ENCODE results near the gene GAB1.

Gene GAB1

DNA sequence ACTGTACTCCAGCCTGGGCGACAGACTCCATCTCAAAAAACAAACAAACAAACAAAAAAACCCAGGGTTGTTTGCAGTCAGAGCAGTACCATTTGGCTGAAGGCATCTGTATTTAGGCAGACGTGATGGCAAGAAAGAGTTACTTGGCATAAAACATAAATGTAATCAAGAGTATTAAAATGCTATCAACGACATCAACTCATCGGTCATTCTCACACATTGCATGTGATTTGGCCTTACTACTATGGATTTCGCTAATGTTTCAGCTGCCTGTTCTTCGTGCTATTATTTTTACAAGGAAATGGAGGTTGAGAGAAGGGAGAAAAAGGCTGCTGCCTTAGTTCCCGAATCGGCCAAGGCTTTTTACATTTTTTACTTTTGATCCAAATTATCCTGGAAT is 161.3 kb downstream of the GAB1 start:
- H3K36me3 ChIP-seq (ENCODE audit: control insufficient read depth, insufficient read depth, low read length): no peaks in the 10 kb centered on the region
- H3K9me3 ChIP-seq (ENCODE audit: control insufficient read depth, insufficient read depth, low read length): no peaks in the 10 kb centered on the region
- no peaks in the 10 kb centered on the region for H3K4me1 ChIP-seq (ENCODE audit: control insufficient read depth, insufficient read depth, low read length)
- no peak overlapping the region for H3K27ac ChIP-seq (ENCODE audit: low read depth, low read length)
- H3K4me3 ChIP-seq (ENCODE audit: low read depth, low read length): no peak overlapping the region
- H3K27me3 ChIP-seq (ENCODE audit: control insufficient read depth, insufficient read depth, low read length): no peaks in the 10 kb centered on the region
- no peak overlapping the region for H3K9ac ChIP-seq (ENCODE audit: low read depth, low read length)

DNA sequence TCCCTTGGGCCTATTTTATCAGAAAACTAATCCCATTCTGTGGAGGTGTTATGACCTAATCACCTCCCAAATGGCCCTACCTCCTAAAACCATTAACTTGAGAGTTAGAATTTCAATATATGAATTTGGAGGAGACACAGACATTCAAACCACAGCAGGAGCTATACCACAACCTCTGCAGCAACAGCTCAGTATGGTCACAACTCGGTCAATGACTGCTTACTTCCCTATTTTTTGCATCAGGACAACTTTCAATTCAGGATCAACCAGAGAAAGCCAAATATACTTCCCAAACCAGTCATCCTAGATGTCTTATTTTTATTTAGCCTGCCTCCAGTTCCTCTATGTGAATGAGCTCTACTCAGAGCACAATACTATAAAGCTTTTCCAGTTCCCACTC is 165.6 kb downstream of the GAB1 start:
- no peaks in the 10 kb centered on the region for H3K4me1 ChIP-seq (ENCODE audit: control insufficient read depth, insufficient read depth, low read length)
- H3K36me3 ChIP-seq (ENCODE audit: control insufficient read depth, insufficient read depth, low read length): no peaks in the 10 kb centered on the region
- H3K9ac ChIP-seq (ENCODE audit: low read depth, low read length): no peak overlapping the region
- H3K4me3 ChIP-seq (ENCODE audit: low read depth, low read length): no peak overlapping the region
- H3K9me3 ChIP-seq (ENCODE audit: control insufficient read depth, insufficient read depth, low read length): no peaks in the 10 kb centered on the region
- no peaks in the 10 kb centered on the region for H3K27me3 ChIP-seq (ENCODE audit: control insufficient read depth, insufficient read depth, low read length)
- H3K27ac ChIP-seq (ENCODE audit: low read depth, low read length): no peak overlapping the region

DNA sequence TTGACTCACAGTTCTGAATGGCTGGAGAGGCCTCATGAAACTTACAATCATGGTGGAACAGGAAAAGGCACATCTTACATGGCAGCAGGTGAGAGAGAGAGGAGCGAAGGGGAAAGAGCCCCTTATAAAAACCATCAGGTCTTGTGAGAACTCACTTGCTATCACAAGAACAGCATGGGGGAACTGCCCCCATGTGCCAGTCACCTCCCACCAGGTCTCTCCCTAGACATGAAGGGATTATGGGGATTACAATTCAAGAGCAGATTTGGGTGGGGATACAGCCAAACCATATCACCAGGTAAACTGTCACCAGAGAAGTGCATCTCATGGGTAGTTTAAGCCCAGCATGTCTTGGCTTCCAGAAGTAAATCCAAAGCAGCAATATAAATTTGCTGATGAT is 169.4 kb downstream of the GAB1 start:
- H3K4me3 ChIP-seq (ENCODE audit: low read depth, low read length): no peak overlapping the region
- H3K27ac ChIP-seq (ENCODE audit: low read depth, low read length): no peak overlapping the region

DNA sequence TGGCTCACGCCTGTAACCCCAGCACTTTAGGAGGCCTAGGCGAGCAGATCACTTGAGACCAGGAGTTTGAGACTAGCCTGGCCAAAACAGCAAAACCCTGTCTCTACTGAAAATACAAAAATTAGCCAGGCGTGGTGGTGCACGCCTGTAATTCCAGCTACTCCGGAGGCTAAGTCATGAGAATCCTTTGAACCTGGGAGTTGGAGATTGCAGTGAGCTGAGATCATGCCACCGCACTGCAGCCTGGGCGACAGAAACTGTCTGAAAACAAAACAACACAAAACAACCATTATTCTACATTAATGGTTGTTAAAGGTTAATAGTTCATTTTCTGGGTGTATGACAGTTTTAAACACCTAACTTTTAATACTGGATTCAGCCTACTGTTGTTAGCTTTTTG is 175.2 kb downstream of the GAB1 start:
- H3K4me1 ChIP-seq (ENCODE audit: control insufficient read depth, insufficient read depth, low read length): peaks cover 18% of the 10 kb centered on the region
- H3K36me3 ChIP-seq (ENCODE audit: control insufficient read depth, insufficient read depth, low read length): peaks cover 12% of the 10 kb centered on the region
- no peak overlapping the region for H3K9ac ChIP-seq (ENCODE audit: low read depth, low read length)
- no peak overlapping the region for H3K4me3 ChIP-seq (ENCODE audit: low read depth, low read length)
- H3K27ac ChIP-seq (ENCODE audit: low read depth, low read length): no peak overlapping the region
- no peaks in the 10 kb centered on the region for H3K9me3 ChIP-seq (ENCODE audit: control insufficient read depth, insufficient read depth, low read length)
- H3K27me3 ChIP-seq (ENCODE audit: control insufficient read depth, insufficient read depth, low read length): no peaks in the 10 kb centered on the region

More for the DNA sequence above, 169.4 kb downstream of the GAB1 start:
- Histone ChIP-seq H3K4me1 (ENCODE audit: control insufficient read depth, insufficient read depth, low read length) (no peaks in the 10 kb centered on the region), H3K36me3 (ENCODE audit: control insufficient read depth, insufficient read depth, low read length) (no peaks in the 10 kb centered on the region), H3K9me3 (ENCODE audit: control insufficient read depth, insufficient read depth, low read length) (no peaks in the 10 kb centered on the region), H3K27me3 (ENCODE audit: control insufficient read depth, insufficient read depth, low read length) (no peaks in the 10 kb centered on the region), H3K9ac (ENCODE audit: low read depth, low read length) (no peak overlapping the region)

DNA sequence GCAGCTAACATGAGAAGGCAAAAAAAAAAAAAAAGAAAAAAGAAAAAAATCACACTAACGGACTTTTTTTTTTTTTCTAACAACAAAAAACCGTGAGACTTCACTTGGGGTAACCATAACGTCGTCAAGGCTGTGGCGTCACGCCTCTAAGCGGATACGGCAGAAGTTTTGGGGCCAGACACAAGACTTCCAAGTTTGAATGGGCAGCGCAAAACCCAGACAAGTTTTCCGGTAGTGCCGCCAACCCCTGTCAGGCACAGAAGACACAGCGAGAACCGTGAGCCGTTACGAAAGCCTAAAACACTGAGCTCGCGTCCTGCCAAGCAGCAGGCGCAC is 176.3 kb downstream of the GAB1 start:
- Histone ChIP-seq H3K4me1 (ENCODE audit: control insufficient read depth, insufficient read depth, low read length) (peaks cover 18% of the 10 kb centered on the region), H3K4me3 (ENCODE audit: low read depth, low read length) (peak overlapping the region; percentile 95), H3K36me3 (ENCODE audit: control insufficient read depth, insufficient read depth, low read length) (peaks cover 22% of the 10 kb centered on the region), H3K27ac (ENCODE audit: low read depth, low read length) (peak overlapping the region; percentile 99), H3K9ac (ENCODE audit: low read depth, low read length) (no peak overlapping the region; the same call in 1 of the 2 replicates), H3K9me3 (ENCODE audit: control insufficient read depth, insufficient read depth, low read length) (no peaks in the 10 kb centered on the region), H3K27me3 (ENCODE audit: control insufficient read depth, insufficient read depth, low read length) (no peaks in the 10 kb centered on the region)

DNA sequence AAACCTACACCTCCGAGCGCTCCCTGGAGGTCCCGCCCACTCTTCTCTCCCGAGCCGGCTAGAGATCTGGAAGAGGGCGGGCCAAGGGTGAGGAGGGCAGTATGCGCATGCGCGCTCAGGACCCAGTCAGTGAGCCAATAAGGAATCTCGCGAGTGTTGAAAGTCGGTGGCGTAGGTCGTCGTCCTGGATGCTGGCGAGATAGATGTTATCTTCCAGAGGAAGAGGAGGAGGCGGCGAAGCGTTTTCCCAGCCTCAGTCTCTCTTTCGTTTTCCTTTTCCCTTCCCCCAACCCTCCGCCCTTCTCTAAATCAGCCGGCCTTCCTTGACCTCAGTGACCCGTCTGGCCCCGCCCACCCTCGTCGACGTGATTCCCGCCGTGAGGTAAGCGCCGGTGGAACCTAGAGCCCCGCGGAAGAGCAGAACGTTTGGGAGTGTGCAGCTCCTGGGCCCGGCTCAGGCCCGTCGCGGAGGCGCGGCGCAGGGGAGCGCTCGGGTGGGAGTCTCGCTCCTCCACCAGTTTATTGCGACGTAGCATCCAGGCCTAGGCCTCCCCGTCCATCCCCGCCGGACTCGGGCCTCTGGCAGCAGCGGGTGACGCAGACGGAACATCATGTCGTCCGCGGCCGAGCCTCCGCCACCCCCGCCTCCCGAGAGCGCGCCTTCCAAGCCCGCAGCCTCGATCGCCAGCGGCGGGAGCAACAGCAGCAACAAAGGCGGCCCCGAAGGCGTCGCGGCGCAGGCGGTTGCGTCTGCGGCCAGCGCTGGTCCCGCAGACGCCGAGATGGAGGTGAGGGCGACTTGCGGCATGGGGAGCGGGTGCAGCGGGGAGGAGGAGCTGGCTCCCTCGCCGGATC is 176.9 kb downstream of the GAB1 start, which contains the start of gene SMARCA5:
SMARCA5 (plus strand) TSS at position 389 of the 855 bp plus-strand sequence; CDS start at position 612, 223 bp downstream.
- Histone ChIP-seq H3K4me3 (ENCODE audit: low read depth, low read length) (peak within 1 kb of the TSS; percentile 95), H3K9me3 (ENCODE audit: control insufficient read depth, insufficient read depth, low read length) (no peaks in the 10 kb centered on the region), H3K27me3 (ENCODE audit: control insufficient read depth, insufficient read depth, low read length) (no peaks in the 10 kb centered on the region), H3K4me1 (ENCODE audit: control insufficient read depth, insufficient read depth, low read length) (peaks cover 18% of the 10 kb centered on the region), H3K27ac (ENCODE audit: low read depth, low read length) (peak within 1 kb of the TSS; percentile 99), H3K36me3 (ENCODE audit: control insufficient read depth, insufficient read depth, low read length) (peaks cover 28% of the 10 kb centered on the region), H3K9ac (ENCODE audit: low read depth, low read length) (peak within 1 kb of the TSS; percentile 95)

DNA sequence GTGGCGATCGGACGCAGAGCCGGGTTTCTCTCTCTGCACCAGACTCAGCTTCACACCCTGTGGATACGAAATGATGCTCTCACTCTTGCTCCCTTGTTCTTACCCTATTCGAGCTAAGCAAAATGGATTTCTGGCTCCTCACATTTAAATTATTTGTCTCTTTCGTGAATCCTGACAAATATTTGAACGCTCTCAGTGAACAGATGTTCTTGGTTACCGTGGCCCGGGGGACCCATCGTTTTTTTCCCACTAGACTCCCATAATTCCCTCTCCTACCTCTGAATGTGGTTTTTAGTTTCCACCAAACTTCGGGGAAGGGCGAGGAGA is 177.5 kb downstream of the GAB1 start:
- no peaks in the 10 kb centered on the region for H3K27me3 ChIP-seq (ENCODE audit: control insufficient read depth, insufficient read depth, low read length)
- H3K9ac ChIP-seq (ENCODE audit: low read depth, low read length): peak overlapping the region; percentile 95
- peaks cover 18% of the 10 kb centered on the region for H3K4me1 ChIP-seq (ENCODE audit: control insufficient read depth, insufficient read depth, low read length)
- peak overlapping the region; percentile 95 for H3K4me3 ChIP-seq (ENCODE audit: low read depth, low read length)
- peak overlapping the region; percentile 99 for H3K27ac ChIP-seq (ENCODE audit: low read depth, low read length)
- H3K36me3 ChIP-seq (ENCODE audit: control insufficient read depth, insufficient read depth, low read length): peaks cover 34% of the 10 kb centered on the region
- H3K9me3 ChIP-seq (ENCODE audit: control insufficient read depth, insufficient read depth, low read length): no peaks in the 10 kb centered on the region

DNA sequence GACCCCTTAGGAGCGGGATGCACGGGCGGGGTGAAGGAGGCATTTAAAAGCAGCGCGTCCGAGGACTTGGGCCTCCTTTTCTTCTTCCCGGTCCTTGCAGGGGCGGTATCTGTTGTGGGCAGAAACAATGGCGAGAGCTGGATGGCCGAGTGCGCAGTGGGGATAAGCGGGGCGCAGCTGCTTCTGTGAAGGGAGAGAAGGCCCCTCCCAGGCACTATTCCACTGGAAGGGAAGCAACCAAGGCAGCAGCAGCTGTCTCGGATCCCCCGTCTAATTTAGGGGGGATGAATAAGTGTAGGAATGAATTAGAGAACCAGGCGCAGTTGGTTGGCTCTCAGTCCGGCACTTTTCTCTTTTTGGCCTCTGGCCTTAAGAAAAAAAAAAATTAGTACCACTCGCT is 177.8 kb downstream of the GAB1 start:
- H3K36me3 ChIP-seq (ENCODE audit: control insufficient read depth, insufficient read depth, low read length): peaks cover 38% of the 10 kb centered on the region
- peak overlapping the region; percentile 95 for H3K9ac ChIP-seq (ENCODE audit: low read depth, low read length)
- peaks cover 18% of the 10 kb centered on the region for H3K4me1 ChIP-seq (ENCODE audit: control insufficient read depth, insufficient read depth, low read length)
- H3K27ac ChIP-seq (ENCODE audit: low read depth, low read length): peak overlapping the region; percentile 99
- H3K27me3 ChIP-seq (ENCODE audit: control insufficient read depth, insufficient read depth, low read length): no peaks in the 10 kb centered on the region
- H3K4me3 ChIP-seq (ENCODE audit: low read depth, low read length): peak overlapping the region; percentile 95
- H3K9me3 ChIP-seq (ENCODE audit: control insufficient read depth, insufficient read depth, low read length): no peaks in the 10 kb centered on the region

DNA sequence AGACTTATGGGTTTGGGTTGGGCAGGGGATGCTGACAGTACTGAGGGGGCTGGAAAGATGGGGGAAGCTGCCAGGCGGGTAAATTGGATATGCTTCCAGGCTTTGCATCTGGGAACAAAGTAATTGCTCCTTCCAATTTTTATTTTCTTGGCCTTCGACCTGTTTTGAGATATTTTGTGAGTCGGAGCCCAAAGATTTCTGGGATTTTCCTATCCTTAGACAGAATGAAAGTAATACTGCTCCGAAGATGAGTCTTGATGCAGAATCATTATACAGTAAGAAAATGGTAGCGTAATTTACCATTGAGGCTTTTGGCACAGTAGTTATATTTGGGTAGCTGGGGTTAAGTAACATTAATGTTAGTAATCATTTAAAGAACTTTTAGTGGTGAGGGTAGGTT is 178.2 kb downstream of the GAB1 start:
- no peaks in the 10 kb centered on the region for H3K27me3 ChIP-seq (ENCODE audit: control insufficient read depth, insufficient read depth, low read length)
- peak overlapping the region; percentile 95 for H3K9ac ChIP-seq (ENCODE audit: low read depth, low read length)
- H3K36me3 ChIP-seq (ENCODE audit: control insufficient read depth, insufficient read depth, low read length): peaks cover 42% of the 10 kb centered on the region
- peak overlapping the region; percentile 99 for H3K27ac ChIP-seq (ENCODE audit: low read depth, low read length)
- H3K4me1 ChIP-seq (ENCODE audit: control insufficient read depth, insufficient read depth, low read length): peaks cover 18% of the 10 kb centered on the region
- H3K4me3 ChIP-seq (ENCODE audit: low read depth, low read length): peak overlapping the region; percentile 95
- H3K9me3 ChIP-seq (ENCODE audit: control insufficient read depth, insufficient read depth, low read length): no peaks in the 10 kb centered on the region

DNA sequence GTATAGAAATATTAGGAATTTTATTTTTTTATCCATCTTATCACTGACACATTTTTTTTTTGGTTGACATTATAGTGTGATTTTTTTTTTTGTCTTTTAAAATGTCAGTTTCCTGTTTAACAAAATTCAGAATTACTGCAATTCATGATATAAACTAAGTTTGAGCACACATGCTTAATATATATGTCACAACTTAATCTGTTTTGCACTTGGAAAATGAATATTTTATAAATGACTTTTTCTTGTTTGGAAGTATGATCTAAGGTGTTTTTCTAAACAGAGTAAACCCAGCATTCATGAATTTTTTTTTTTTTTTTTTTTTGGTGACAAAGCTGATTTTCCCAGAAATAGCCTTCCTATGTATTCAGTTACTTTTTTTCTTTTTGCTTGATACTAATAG is 179.2 kb downstream of the GAB1 start:
- Histone ChIP-seq H3K9ac (ENCODE audit: low read depth, low read length) (no peak overlapping the region), H3K4me1 (ENCODE audit: control insufficient read depth, insufficient read depth, low read length) (peaks cover 18% of the 10 kb centered on the region), H3K36me3 (ENCODE audit: control insufficient read depth, insufficient read depth, low read length) (peaks cover 52% of the 10 kb centered on the region), H3K27me3 (ENCODE audit: control insufficient read depth, insufficient read depth, low read length) (no peaks in the 10 kb centered on the region), H3K27ac (ENCODE audit: low read depth, low read length) (no peak overlapping the region), H3K9me3 (ENCODE audit: control insufficient read depth, insufficient read depth, low read length) (no peaks in the 10 kb centered on the region), H3K4me3 (ENCODE audit: low read depth, low read length) (peak overlapping the region; percentile 95; the same call in 1 of the 2 replicates)

DNA sequence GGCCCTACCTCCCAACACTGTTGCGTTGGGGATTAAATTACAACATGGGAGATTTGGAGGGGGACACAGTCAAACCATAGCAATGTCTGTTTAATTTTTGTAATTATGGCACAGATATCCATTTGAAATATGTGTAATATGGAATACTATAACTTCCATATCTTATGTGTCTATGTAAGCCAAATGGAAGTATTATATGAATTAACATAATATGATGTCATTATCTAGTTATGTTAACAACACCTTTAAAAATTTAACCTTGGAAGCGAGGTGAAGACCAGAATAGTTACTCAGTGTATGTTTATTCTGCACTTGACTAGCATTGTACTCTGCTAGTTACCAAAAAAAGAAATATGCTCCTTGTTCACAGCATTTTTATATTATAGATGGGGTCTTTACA is 181.1 kb downstream of the GAB1 start:
- no peaks in the 10 kb centered on the region for H3K27me3 ChIP-seq (ENCODE audit: control insufficient read depth, insufficient read depth, low read length)
- H3K9ac ChIP-seq (ENCODE audit: low read depth, low read length): no peak overlapping the region
- no peak overlapping the region for H3K4me3 ChIP-seq (ENCODE audit: low read depth, low read length)
- H3K4me1 ChIP-seq (ENCODE audit: control insufficient read depth, insufficient read depth, low read length): peaks cover 14% of the 10 kb centered on the region
- no peak overlapping the region for H3K27ac ChIP-seq (ENCODE audit: low read depth, low read length)
- peaks cover 70% of the 10 kb centered on the region for H3K36me3 ChIP-seq (ENCODE audit: control insufficient read depth, insufficient read depth, low read length)
- H3K9me3 ChIP-seq (ENCODE audit: control insufficient read depth, insufficient read depth, low read length): no peaks in the 10 kb centered on the region
